NCI-H1048 (cell line): ENCODE measurements around the gene TAF5.
"Not testable (repeated sequence)": the region's sequence is repeated elsewhere in the genome, so short reads cannot be mapped to it uniquely, and the experiment has no call there.

Experiments
- DNase-seq: peaks from one replicate; lab custom pipeline; 2025; lab: John Stamatoyannopoulos, UW

The TAF5 gene

DNA sequence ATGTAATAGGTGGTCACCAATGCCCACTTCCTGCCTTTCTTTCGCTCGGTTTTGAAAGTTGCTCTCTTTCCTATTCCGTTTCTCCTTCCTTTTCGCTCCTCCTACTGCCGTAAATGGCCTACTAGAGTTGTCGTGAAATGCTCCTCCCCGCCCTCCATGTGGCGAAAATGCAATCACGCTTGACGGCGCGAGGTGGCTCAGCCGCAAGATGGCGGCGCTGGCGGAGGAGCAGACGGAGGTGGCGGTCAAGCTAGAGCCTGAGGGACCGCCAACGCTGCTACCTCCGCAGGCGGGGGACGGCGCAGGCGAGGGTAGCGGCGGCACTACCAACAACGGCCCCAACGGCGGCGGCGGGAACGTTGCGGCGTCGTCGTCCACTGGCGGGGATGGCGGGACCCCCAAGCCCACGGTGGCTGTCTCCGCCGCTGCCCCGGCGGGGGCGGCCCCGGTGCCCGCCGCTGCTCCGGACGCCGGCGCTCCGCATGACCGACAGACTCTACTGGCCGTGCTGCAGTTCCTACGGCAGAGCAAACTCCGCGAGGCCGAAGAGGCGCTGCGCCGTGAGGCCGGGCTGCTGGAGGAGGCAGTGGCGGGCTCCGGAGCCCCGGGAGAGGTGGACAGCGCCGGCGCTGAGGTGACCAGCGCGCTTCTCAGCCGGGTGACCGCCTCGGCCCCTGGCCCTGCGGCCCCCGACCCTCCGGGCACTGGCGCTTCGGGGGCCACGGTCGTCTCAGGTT lies at the start of gene TAF5:
TSS of gene TAF5 (plus strand) at position 195 of the 737 bp plus-strand sequence. CDS start at position 209, 14 bp downstream.
- peak; percentile 64 for DNase-seq

- no peak for DNase-seq
Measured at GRCh38 chr10:103327906-103328305, 39.9 kb upstream of the TAF5 start.

DNA sequence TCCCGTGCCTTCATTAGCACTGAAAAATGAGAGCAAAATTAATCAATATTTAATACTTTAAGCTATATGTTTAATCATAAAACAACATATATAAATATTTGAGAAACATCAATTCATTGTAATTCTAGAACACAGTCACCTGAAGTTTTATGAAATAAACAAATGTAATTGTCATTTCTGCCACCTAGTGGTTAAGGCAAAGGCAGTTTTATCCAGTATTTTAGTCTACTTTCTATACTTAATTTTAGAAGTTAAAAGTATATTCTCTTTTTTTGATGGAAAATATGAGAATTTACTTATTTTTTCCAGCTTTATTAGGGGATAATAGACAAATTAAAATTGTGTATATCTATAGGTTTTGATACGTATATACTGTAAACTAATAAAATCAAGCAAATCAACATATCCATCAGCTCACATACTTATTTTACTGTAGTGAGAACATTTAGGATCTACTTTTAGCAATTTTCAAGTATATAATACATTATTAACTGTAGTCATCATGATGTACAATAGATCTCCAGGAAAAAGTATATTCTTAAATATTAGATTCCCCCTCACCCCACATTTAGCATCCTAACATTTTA lies 33.7 kb upstream of the TAF5 start:
- DNase-seq = no peak

GRCh38 chr10:103334567-103334966 lies 33.2 kb upstream of the TAF5 start:
- DNase-seq = no peak

- no peak for DNase-seq
Measured at GRCh38 chr10:103336370-103336769, 31.4 kb upstream of the TAF5 start.

GRCh38 chr10:103350175-103350516 lies 17.6 kb upstream of the TAF5 start:
- DNase-seq = no peak

- DNase-seq = peak; percentile 46
Measured at GRCh38 chr10:103350517-103351260, 17.1 kb upstream of the TAF5 start, which contains the start of gene PCGF6. TSS of gene PCGF6 (minus strand) at chr10:103351140. CDS start at chr10:103351066, 74 bp downstream.

DNA sequence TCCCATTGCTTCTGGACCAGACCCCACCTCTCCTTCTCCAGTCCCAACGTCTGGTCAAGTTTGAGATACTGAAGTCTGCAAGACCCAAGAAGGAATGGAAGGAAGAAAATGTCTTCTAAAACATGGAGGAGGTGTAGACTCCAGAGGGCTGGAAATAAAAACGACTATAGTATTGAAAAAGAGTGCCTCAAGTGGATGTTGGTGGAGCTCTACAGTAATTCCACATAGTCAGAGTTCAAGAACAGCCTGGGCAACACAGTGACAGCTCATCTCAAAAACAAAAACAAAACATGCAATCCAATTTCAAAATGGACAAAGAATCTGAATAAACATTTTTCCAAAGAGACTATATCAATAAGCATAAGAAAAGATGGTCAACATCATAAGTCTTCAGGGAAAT lies 14.5 kb upstream of the TAF5 start:
- DNase-seq = no peak

DNA sequence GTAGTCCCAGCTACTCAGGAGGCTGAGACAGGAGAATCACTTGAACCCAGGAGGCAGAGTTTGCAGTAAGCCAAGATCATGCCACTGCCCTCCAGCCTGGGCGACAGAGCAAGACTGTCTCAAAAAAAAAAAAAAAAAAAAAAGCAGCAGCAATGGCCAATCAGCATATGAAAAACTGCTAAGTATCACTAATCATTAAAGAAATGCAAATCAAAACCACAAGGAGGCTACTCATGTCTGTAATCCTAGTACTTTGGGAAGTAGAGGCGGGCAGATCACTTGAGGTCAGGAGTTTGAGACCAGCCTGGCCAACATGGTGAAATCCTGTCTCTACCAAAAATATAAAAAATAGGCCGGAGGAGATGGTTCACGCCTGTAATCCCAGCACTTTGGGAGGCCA lies 13.2 kb upstream of the TAF5 start:
- DNase-seq = not testable (repeated sequence)

DNA sequence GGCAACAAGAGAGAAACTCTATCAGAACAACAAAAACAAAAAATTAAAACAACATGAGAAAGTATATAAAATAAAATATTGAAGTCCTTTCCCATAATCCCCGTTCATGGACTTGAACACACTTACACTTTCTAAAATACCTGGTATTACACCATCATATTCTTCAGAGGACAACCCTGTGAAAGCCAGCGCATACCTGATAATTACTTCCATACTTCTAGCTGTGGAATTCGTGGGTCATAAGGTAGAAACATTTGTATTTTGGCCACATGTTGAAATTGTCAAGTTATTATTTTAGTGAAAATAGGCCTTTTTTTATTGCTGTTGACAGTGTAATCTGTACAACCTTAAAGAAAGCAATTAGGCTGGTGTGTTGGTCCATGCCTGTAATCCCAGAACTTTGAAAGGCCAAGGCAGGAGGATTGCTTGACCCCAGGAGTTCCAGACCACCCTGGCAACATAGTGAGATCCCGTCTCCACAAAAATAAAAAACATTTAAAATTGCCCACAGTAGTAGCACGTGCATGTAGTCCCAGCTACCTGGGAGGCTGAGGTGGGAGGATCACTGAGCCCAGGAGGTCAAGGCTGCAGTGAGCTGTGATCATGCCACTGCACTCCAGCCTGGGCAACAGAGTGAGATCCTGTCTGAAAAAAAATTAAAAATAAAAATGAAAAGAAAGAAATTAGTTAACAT lies 11.7 kb upstream of the TAF5 start:
- no peak for DNase-seq

DNA sequence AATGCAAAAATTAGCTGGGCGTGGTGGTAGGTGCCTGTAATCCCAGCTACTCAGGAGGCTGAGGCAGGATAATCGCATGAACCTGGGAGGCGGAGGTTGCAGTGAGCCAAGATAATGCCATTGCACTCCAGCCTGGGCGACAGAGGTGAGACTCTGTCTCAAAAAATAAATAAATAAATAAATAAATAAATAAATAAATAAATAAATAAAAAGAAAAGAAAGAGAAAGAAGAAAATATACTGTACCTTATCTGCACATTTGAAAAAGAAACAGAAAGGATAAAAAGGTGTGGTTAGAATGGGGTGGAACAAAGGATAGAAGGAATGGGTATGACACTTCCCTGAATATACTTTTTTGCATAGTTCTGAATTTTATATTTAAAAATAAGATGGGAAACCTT lies 8.3 kb upstream of the TAF5 start:
- DNase-seq = not testable (repeated sequence)

DNA sequence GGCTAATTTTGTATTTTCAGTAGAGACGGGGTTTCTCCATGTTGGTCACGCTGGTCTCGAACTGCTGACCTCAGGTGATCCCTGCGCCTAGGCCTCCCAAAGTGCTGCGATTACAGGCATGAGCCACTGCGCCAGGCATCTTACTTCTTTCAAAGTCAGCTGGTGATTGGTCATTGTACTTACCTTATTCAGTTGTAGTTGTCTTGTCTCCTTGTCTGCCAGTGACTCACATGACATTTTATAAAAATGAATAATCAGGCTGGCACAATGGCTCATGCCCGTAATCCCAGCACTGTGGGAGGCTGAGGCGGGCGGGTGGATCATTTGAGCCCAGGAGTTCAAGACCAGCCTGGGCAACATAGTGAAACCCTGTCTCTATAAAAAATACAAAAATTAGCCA lies 7.0 kb upstream of the TAF5 start:
- DNase-seq = not testable (repeated sequence)

- DNase-seq = no peak
Measured at GRCh38 chr10:103367379-103367781, 396 bp upstream of the TAF5 start.

DNA sequence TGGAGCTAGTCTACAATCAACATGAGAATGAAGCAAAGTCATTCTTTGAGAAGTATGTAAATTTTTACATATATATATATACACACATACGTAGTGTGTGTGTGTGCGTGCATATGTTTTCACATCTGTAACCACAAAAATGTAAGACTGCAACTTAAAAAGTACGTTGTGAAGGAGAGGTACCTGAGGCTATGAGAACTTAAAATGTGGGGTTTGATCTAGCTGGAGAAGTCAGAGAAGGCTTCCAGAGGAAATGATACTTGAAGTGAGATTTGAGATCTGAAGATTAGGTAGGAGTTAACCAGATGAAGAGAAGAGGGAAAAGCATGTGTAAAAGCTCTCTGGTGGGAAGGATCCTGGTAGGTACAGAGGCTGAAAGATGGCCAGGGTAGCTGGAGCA lies 5.8 kb downstream of the TAF5 start:
- DNase-seq = no peak

GRCh38 chr10:103374263-103374662 lies 6.5 kb downstream of the TAF5 start:
- DNase-seq = no peak

- no peak for DNase-seq
Measured at GRCh38 chr10:103382769-103383168, 15.0 kb downstream of the TAF5 start.

DNA sequence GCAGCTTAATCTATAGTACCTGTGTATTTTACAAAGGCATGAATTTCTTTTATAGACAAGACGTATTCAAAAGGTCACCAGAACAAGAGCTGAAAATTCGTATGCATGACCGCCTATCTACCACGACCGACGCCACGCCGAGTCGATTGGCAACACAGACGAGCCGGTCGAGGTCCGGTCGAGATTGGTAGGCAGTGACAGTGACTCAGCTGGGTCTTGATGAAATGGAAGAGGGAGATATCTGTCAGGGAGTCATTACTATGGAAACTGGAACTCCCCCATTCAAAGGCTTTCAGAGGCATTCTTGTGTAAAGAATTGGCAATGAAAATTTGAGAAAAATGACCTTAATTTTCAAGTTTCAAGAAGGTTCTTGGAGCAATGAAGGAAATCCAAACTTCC lies 26.4 kb downstream of the TAF5 start:
- DNase-seq = no peak

DNA sequence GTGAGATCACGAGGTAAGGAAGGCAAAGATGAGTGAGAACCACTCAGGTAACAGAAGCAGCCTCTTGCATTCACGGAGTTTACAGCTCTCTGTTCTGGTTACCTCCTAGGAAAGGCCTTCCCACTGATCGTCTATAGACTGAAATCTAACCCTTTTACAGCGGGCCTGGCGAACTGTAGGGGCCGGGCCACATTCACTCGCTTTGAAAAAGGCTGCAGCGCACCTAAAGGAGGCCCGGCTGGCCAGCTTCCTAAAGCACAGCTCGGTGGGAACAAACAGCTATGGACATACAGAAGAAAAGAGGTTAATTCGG lies 27.9 kb downstream of the TAF5 start:
- no peak for DNase-seq

DNA sequence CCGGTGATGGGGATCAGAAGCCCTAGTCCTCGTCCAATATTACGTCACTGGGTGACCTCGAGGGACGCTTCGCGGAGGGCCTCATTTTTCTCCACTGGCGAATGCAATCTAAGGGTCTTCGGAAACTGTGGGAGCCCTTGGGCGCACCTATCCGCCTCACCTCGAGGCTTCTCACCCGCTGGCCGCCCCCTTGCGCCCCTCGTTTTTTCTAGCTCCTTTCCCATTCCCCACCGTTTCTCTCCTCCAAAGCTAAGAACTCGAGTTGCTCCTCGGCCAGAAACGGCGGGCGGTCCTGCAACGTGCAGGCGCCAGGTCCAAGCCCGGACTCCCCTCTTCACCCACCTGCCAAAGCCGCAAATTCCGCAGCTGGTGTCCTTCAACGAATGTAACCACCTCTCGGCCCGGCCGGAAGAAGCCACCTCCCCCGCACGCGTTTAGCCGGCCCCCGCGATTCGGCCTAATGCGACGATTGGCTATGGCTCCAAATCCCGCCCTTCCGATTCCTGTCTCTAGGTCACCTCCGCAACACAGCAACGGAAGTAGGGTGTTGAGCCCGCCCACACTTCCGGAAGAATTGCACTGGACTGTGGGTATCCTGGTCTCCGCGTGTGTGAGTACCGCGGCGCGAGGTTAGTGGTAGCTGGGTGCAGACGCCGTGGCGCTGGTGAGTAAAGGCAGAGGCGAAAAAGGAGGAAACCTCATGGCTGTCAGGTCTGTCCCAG lies 28.5 kb downstream of the TAF5 start, which contains the start of the genes ATP5MK and PDCD11:
TSS of gene ATP5MK (minus strand) at position 409 of the 722 bp plus-strand sequence. CDS start 4,018 bp downstream, outside the sequence.
TSS of gene PDCD11 (plus strand) at position 560 of the 722 bp plus-strand sequence. CDS start 1,801 bp downstream, outside the sequence.
- peak; percentile 94 for DNase-seq

DNA sequence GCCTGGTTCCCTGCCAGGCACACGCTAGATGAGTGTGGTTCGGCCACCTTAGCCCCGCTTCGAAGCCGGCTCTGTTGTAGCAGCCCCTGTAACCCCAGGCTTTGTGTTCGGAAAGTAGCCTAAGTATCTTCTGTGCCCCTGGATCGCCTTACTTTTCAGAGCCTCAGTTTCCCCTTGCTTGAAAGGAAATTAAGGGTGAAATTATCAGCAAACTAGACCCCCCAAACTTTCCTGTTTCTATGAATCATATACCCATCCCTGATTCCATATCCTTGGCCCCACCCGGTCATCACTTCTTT lies 29.0 kb downstream of the TAF5 start:
- no peak for DNase-seq

DNA sequence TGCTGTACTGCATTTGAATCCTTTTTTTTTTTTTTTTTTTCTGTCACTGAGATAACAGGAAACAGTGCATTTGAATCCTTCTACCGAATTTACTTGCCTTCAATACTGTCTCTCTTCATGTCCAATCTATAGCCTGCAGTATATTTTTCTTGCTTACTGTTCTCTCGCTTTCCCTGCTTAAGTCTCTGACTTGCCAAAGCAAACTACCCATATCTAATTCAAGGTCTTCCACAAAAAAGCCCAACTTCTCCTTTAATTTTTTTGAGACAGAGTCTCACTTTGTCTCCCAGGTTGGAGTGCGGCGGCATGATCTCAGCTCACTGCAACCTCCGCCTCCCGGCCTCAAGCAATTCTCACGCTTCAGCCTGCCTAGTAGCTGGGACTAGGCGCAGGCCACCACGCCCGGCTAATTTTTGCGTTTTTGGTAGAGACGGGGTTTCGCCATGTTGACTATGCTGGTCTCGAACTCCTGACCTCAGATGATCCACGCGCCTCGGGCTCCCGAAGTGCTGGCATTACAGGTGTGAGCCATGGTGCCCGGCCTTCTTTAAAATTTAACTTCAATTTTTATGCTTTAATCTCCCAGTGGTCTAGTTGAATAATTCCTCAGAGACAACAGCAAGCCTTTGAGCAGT lies 29.5 kb downstream of the TAF5 start:
- no peak for DNase-seq
